GM12874 (cell line): Measurements from ENCODE around the gene NR4A1.

Experiments
- CTCF ChIP-seq: IDR thresholded peaks from 2 replicates; pipeline ENCODE4 v1.5.1; 2011; ENCODE audit warnings: low read depth, mild to moderate bottlenecking, control low read depth, low read length, moderate library complexity; ENCODE audit not compliant: insufficient read depth

NR4A1 gene

GRCh38 chr12:52020539-52021336 lies 30.5 kb upstream of the NR4A1 start:
- peak; percentile 85 for TF ChIP-seq CTCF

GRCh38 chr12:52022841-52023181 lies 28.4 kb upstream of the NR4A1 start:
- no peak for TF ChIP-seq CTCF

GRCh38 chr12:52023182-52023975 lies 27.9 kb upstream of the NR4A1 start:
- TF ChIP-seq CTCF: peak; percentile 99

- TF ChIP-seq CTCF: no peak
Measured at GRCh38 chr12:52023976-52024688, 27.1 kb upstream of the NR4A1 start.

GRCh38 chr12:52024845-52025230 lies 26.4 kb upstream of the NR4A1 start:
- TF ChIP-seq CTCF: no peak

- TF ChIP-seq CTCF: no peak
Measured at GRCh38 chr12:52026263-52026662, 25.0 kb upstream of the NR4A1 start.
